ENCODE measurements around the gene CBX6.

The CBX6 gene

GRCh38 chr22:38886333-38886732 is 14.3 kb upstream of the CBX6 start:
- H3K9me3 ChIP-seq (ENCODE audit: severe bottlenecking) = peaks cover 2% of the 10 kb centered on the region
- H3K27me3 ChIP-seq (ENCODE audit: insufficient read depth, low read depth, severe bottlenecking) = no peaks in the 10 kb centered on the region
- DNase-seq = no peak
- no peaks in the 10 kb centered on the region for H3K36me3 ChIP-seq
- H3K27ac ChIP-seq = no peak overlapping the region
- H3K4me3 ChIP-seq (ENCODE audit: low read depth, low read length) = no peak overlapping the region
- no peak for TF ChIP-seq CTCF (IDR thresholded peaks at IDR 0.05; ENCODE audit: low read depth, low read length)

- H3K36me3 ChIP-seq = no peaks in the 10 kb centered on the region
- H3K27me3 ChIP-seq (ENCODE audit: insufficient read depth, low read depth, severe bottlenecking) = no peaks in the 10 kb centered on the region
- H3K27ac ChIP-seq = no peak overlapping the region
- H3K9me3 ChIP-seq (ENCODE audit: severe bottlenecking) = no peaks in the 10 kb centered on the region
- no peak for DNase-seq
- no peak overlapping the region for H3K4me3 ChIP-seq (ENCODE audit: low read depth, low read length)
- TF ChIP-seq CTCF (IDR thresholded peaks at IDR 0.05; ENCODE audit: low read depth, low read length) = no peak
Measured at GRCh38 chr22:38882972-38883622, 11.1 kb upstream of the CBX6 start.

DNA sequence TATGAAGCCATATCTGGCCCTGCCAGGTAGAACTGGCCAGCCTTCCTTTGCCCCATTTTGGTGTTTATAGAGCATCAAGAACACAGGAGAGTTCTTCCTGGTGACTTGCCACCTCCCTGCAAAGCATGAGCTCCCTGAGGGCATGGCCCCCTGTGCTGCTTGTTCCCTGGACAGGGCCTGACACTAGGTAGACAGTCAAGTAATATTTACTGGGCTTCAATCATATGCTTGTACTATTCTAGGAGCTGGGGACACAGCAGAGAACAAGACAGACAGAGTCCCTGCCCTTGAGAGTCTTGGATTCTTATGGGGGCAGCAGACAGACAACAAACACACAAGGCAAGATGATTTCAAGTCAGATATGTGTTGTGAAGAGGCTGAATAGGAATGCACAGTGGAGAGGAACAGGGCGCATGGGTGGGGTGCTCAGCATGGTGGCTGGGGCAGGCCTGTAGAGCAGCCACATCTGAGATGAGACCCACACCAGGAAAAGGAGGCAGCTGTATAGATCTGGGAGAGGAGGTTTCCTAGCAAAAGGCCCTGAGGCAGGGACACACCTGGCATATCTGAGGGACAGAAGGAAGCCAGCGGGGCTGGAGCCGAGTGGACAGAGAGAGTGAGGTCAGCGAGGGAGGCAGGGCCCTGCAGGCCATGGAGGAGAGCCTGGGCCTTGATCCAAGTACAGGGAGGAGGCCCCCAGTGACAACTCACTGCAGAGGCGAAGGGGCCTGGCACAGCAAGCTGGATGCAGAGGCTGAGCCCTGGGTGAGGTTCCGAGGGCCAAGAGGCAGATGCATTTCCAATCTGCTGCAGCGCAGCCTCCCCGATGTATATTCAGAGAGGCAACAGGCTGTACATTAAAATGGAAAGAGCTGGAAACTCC is 10.2 kb upstream of the CBX6 start:
- H3K36me3 ChIP-seq = no peaks in the 10 kb centered on the region
- H3K27ac ChIP-seq = no peak overlapping the region
- H3K9me3 ChIP-seq (ENCODE audit: severe bottlenecking) = no peaks in the 10 kb centered on the region
- no peaks in the 10 kb centered on the region for H3K27me3 ChIP-seq (ENCODE audit: insufficient read depth, low read depth, severe bottlenecking)
- TF ChIP-seq CTCF (IDR thresholded peaks at IDR 0.05; ENCODE audit: low read depth, low read length) = no peak
- DNase-seq = no peak
- H3K4me3 ChIP-seq (ENCODE audit: low read depth, low read length) = no peak overlapping the region

- Histone ChIP-seq H3K36me3 (no peaks in the 10 kb centered on the region), H3K27ac (no peak overlapping the region), H3K27me3 (ENCODE audit: insufficient read depth, low read depth, severe bottlenecking) (no peaks in the 10 kb centered on the region), H3K4me3 (ENCODE audit: low read depth, low read length) (no peak overlapping the region), H3K9me3 (ENCODE audit: severe bottlenecking) (no peaks in the 10 kb centered on the region)
- TF ChIP-seq CTCF (IDR thresholded peaks at IDR 0.05; ENCODE audit: low read depth, low read length) = no peak
- DNase-seq = no peak
Measured at GRCh38 chr22:38881464-38881871, 9.5 kb upstream of the CBX6 start.

DNA sequence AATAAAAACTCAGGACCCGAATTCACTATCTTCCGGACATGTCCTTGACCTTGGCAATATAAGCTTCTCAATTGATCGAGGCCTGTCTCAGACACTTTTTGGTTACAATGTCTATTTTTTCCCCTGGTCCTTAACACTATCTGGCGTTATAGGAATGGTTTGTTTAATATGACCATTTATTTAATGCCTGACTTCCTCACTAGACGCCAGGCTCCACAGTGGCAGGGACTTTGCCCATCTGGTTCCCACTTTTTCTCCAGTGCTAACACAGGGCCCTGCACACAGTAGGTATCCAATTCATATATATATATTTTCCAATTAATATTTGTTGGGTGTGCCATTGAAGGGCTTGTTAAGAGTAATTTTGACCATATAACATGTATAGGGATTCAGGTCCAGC is 7.9 kb upstream of the CBX6 start:
- TF ChIP-seq CTCF (IDR thresholded peaks at IDR 0.05; ENCODE audit: low read depth, low read length) = no peak
- Histone ChIP-seq H3K9me3 (ENCODE audit: severe bottlenecking) (no peaks in the 10 kb centered on the region), H3K27me3 (ENCODE audit: insufficient read depth, low read depth, severe bottlenecking) (no peaks in the 10 kb centered on the region), H3K27ac (no peak overlapping the region), H3K4me3 (ENCODE audit: low read depth, low read length) (no peak overlapping the region), H3K36me3 (no peaks in the 10 kb centered on the region)
- DNase-seq = no peak
